HEK293 (cell line): Measurements from ENCODE around the gene OR6B1.

Experiments
- CTCF ChIA-PET: fragments of 350-600 bp; formaldehyde crosslinking; extraction: SDS; loops from one replicate; lab custom pipeline; 2021; ENCODE audit warnings: antibody characterized with exemption; lab: Yijun Ruan, JAX
- POLR2A ChIA-PET: fragments of 300-600 bp; formaldehyde crosslinking; extraction: SDS; loops from one replicate; lab custom pipeline; 2020; ENCODE audit warnings: antibody characterized with exemption, inconsistent platforms; lab: Yijun Ruan, JAX
- H3K27ac ChIP-seq: fragments of 200-500 bp; sonication (Bioruptor generic); 2 replicates; pipeline ENCODE4 v1.5.1; 2014; ENCODE audit warnings: low read depth, low read length, control low read depth, inconsistent platforms; ENCODE audit errors: extremely low read depth
- H3K36me3 ChIP-seq, 2 experiments: fragments of 200-500 bp in 1 of 2; sonication (Bioruptor generic) in 1 of 2; 1 replicate in 1 of 2; 2 replicates in 1 of 2; pipeline ENCODE4 v1.5.1; 2014 to 2017; ENCODE audit warnings: inconsistent platforms in 2 of 2, low read length in 2 of 2; ENCODE audit not compliant: control insufficient read depth in 2 of 2, insufficient read depth in 1 of 2
- H3K4me1 ChIP-seq: fragments of 200-500 bp; sonication (Bioruptor generic); 2 replicates; pipeline ENCODE4 v1.5.1; 2014; ENCODE audit warnings: mild to moderate bottlenecking, low read length, inconsistent platforms; ENCODE audit not compliant: control insufficient read depth, insufficient read depth
- H3K4me3 ChIP-seq: 2 replicates; pipeline ENCODE4 v1.5.1; 2011; ENCODE audit warnings: low read depth, mild to moderate bottlenecking, control low read depth, low read length, moderate library complexity
- H3K9me3 ChIP-seq: fragments of 200-500 bp; sonication (Bioruptor generic); 2 replicates; pipeline ENCODE4 v1.5.1; 2014; ENCODE audit warnings: low read depth, low read length, inconsistent platforms; ENCODE audit not compliant: control insufficient read depth, insufficient read depth
- FEZF1 ChIP-seq: fragments of 450-650 bp; formaldehyde crosslinking; IDR thresholded peaks from 2 replicates; pipeline ENCODE4 v1.5.1; 2016; ENCODE audit warnings: missing biosample characterization, missing genetic modification characterization
- GLI2 ChIP-seq: fragments of 450-650 bp; formaldehyde crosslinking; IDR thresholded peaks from 2 replicates; pipeline ENCODE4; 2017; ENCODE audit warnings: missing biosample characterization, missing genetic modification characterization, low read depth, borderline replicate concordance
- INSM2 ChIP-seq: fragments of 450-650 bp; formaldehyde crosslinking; IDR thresholded peaks from 2 replicates; pipeline ENCODE4 v1.5.1; 2016; ENCODE audit warnings: missing biosample characterization, missing genetic modification characterization
- PRDM4 ChIP-seq: fragments of 450-650 bp; formaldehyde crosslinking; IDR thresholded peaks from 2 replicates; pipeline ENCODE4 v1.5.1; 2017; ENCODE audit warnings: missing biosample characterization, missing genetic modification characterization
- SCRT1 ChIP-seq: fragments of 450-650 bp; formaldehyde crosslinking; IDR thresholded peaks from 2 replicates; pipeline ENCODE4 v1.5.1; 2016; ENCODE audit warnings: missing biosample characterization, missing genetic modification characterization, borderline replicate concordance
- ZBTB49 ChIP-seq: fragments of 450-650 bp; formaldehyde crosslinking; IDR thresholded peaks from 2 replicates; pipeline ENCODE4 v1.5.1; 2016; ENCODE audit warnings: missing biosample characterization, missing genetic modification characterization, low read depth
- ZEB2 ChIP-seq: fragments of 450-650 bp; formaldehyde crosslinking; IDR thresholded peaks from 2 replicates; pipeline ENCODE4 v1.5.1; 2016; ENCODE audit warnings: missing biosample characterization, missing genetic modification characterization
- ZFP37 ChIP-seq: fragments of 450-650 bp; formaldehyde crosslinking; IDR thresholded peaks from 2 replicates; pipeline ENCODE4 v1.5.1; 2016; ENCODE audit warnings: missing biosample characterization, missing genetic modification characterization
- ZIC2 ChIP-seq: fragments of 450-650 bp; formaldehyde crosslinking; IDR thresholded peaks from 2 replicates; pipeline ENCODE4 v1.5.1; 2016; ENCODE audit warnings: missing biosample characterization, missing genetic modification characterization
- ZNF157 ChIP-seq: fragments of 450-650 bp; formaldehyde crosslinking; IDR thresholded peaks from 2 replicates; pipeline ENCODE4 v1.5.1; 2016; ENCODE audit warnings: missing biosample characterization, missing genetic modification characterization
- ZNF2 ChIP-seq: fragments of 450-650 bp; formaldehyde crosslinking; IDR thresholded peaks from 2 replicates; pipeline ENCODE4 v1.5.1; 2016; ENCODE audit warnings: missing biosample characterization, missing genetic modification characterization
- ZNF24 ChIP-seq: fragments of 450-650 bp; formaldehyde crosslinking; IDR thresholded peaks from 2 replicates; pipeline ENCODE4 v1.5.1; 2016; ENCODE audit warnings: missing biosample characterization, missing genetic modification characterization
- ZNF274 ChIP-seq, 2 experiments: fragments of 200-500 bp in 1 of 2; fragments of 450-650 bp in 1 of 2; sonication (Bioruptor generic) in 1 of 2; formaldehyde crosslinking in 1 of 2; IDR thresholded peaks; 2 replicates each; pipeline versions ENCODE4 v1.5.1 to v1.6.1; 2014 to 2016; ENCODE audit warnings: borderline replicate concordance in 1 of 2, inconsistent platforms in 1 of 2, low read length in 1 of 2, missing biosample characterization in 1 of 2, missing genetic modification characterization in 1 of 2
- ZNF280D ChIP-seq: fragments of 450-650 bp; formaldehyde crosslinking; IDR thresholded peaks from 2 replicates; pipeline ENCODE4 v1.5.1; 2016; ENCODE audit warnings: missing biosample characterization, missing genetic modification characterization
- ZNF362 ChIP-seq: fragments of 450-650 bp; formaldehyde crosslinking; IDR thresholded peaks from 2 replicates; pipeline ENCODE4 v1.5.1; 2016; ENCODE audit warnings: missing biosample characterization, missing genetic modification characterization
- ZNF423 ChIP-seq: fragments of 450-650 bp; formaldehyde crosslinking; IDR thresholded peaks from 2 replicates; pipeline ENCODE4 v1.5.1; 2016; ENCODE audit warnings: missing biosample characterization, missing genetic modification characterization
- ZNF449 ChIP-seq: fragments of 450-650 bp; formaldehyde crosslinking; IDR thresholded peaks from 2 replicates; pipeline ENCODE4 v1.5.1; 2017; ENCODE audit warnings: missing biosample characterization, mild to moderate bottlenecking, missing genetic modification characterization, moderate library complexity
- ZNF514 ChIP-seq: fragments of 450-650 bp; formaldehyde crosslinking; IDR thresholded peaks from 2 replicates; pipeline ENCODE4 v1.5.1; 2016; ENCODE audit warnings: missing biosample characterization, missing genetic modification characterization
- ZNF530 ChIP-seq: fragments of 450-650 bp; formaldehyde crosslinking; IDR thresholded peaks from 2 replicates; pipeline ENCODE4 v1.5.1; 2016; ENCODE audit warnings: low read depth, missing biosample characterization, missing genetic modification characterization
- ZNF76 ChIP-seq: fragments of 450-650 bp; formaldehyde crosslinking; IDR thresholded peaks from 2 replicates; pipeline ENCODE4; 2016; ENCODE audit warnings: low read depth, missing biosample characterization, missing genetic modification characterization, borderline replicate concordance
- ZNF768 ChIP-seq: fragments of 450-650 bp; formaldehyde crosslinking; IDR thresholded peaks from 2 replicates; pipeline ENCODE4 v1.5.1; 2018; ENCODE audit warnings: missing biosample characterization, mild to moderate bottlenecking, missing genetic modification characterization
- ZNF843 ChIP-seq: fragments of 450-650 bp; formaldehyde crosslinking; IDR thresholded peaks from 2 replicates; pipeline ENCODE4 v1.5.1; 2016; ENCODE audit warnings: missing biosample characterization, missing genetic modification characterization
- ZSCAN23 ChIP-seq: fragments of 450-650 bp; formaldehyde crosslinking; IDR thresholded peaks from 2 replicates; pipeline ENCODE4 v1.5.1; 2016; ENCODE audit warnings: missing biosample characterization, missing genetic modification characterization

Gene OR6B1

GRCh38 chr7:144027974-144028373 lies 27.9 kb downstream of the OR6B1 start:
- no peaks in the 10 kb centered on the region for H3K36me3 ChIP-seq
- POLR2A ChIA-PET: no interaction called here
- H3K27ac ChIP-seq: no peak overlapping the region
- H3K4me3 ChIP-seq: no peak overlapping the region
- H3K9me3 ChIP-seq: no peaks in the 10 kb centered on the region
- TF ChIP-seq ZNF24 (tag by site-specific recombination) (no peak), ZNF843 (no peak), ZNF2 (no peak), ZNF76 (tag by site-specific recombination) (no peak), GLI2 (tag by site-specific recombination) (no peak), ZIC2 (tag by site-specific recombination) (no peak), FEZF1 (tag by site-specific recombination) (no peak), ZNF423 (no peak), INSM2 (tag by site-specific recombination) (no peak), ZNF530 (no peak), ZSCAN23 (tag by site-specific recombination) (no peak), ZEB2 (no peak), ZNF768 (tag by site-specific recombination) (no peak), ZNF274 (IDR thresholded peaks at IDR 0.05; ENCODE audit: low read length) (no peak), ZNF274 (tag by site-specific recombination; IDR thresholded peaks at IDR 0.05; ENCODE audit: borderline replicate concordance) (no peak), PRDM4 (tag by site-specific recombination) (no peak), ZNF362 (tag by site-specific recombination) (no peak), ZNF514 (tag by site-specific recombination) (no peak)
- TF ChIP-seq, all 188 proteins: peak for 0
- no peaks in the 10 kb centered on the region for H3K4me1 ChIP-seq
- CTCF ChIA-PET: interaction anchor here (0.7 to 2.8 kb wide), 3 partner anchors 9 to 100 kb away, joined by 3 to 13 read pairs (median 4); no protein-coding TSS in a partner anchor

GRCh38 chr7:144028547-144028946 lies 28.4 kb downstream of the OR6B1 start:
- no peak overlapping the region for H3K4me3 ChIP-seq
- ChIA-PET POLR2A (no interaction called here), CTCF (interaction anchor here (0.7 to 2.8 kb wide), 2 partner anchors 71 to 100 kb away, joined by 4 to 13 read pairs; no protein-coding TSS in a partner anchor)
- H3K4me1 ChIP-seq: no peaks in the 10 kb centered on the region
- no peak overlapping the region for H3K27ac ChIP-seq
- H3K36me3 ChIP-seq: no peaks in the 10 kb centered on the region
- H3K9me3 ChIP-seq: no peaks in the 10 kb centered on the region
- TF ChIP-seq ZBTB49: no peak
- TF ChIP-seq ZNF449 (tag by site-specific recombination): no peak
- TF ChIP-seq SCRT1 (tag by site-specific recombination): no peak
- no peak for TF ChIP-seq ZNF280D (tag by site-specific recombination)
- no peak for TF ChIP-seq ZNF423
- TF ChIP-seq ZNF157: no peak
- TF ChIP-seq ZIC2 (tag by site-specific recombination): no peak
- TF ChIP-seq ZFP37 (tag by site-specific recombination): no peak
